ENCODE results near the gene CREB3L1.

The CREB3L1 gene, protein sequence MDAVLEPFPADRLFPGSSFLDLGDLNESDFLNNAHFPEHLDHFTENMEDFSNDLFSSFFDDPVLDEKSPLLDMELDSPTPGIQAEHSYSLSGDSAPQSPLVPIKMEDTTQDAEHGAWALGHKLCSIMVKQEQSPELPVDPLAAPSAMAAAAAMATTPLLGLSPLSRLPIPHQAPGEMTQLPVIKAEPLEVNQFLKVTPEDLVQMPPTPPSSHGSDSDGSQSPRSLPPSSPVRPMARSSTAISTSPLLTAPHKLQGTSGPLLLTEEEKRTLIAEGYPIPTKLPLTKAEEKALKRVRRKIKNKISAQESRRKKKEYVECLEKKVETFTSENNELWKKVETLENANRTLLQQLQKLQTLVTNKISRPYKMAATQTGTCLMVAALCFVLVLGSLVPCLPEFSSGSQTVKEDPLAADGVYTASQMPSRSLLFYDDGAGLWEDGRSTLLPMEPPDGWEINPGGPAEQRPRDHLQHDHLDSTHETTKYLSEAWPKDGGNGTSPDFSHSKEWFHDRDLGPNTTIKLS

GRCh38 chr11:46277622-46278386 is at the start of gene CREB3L1:
Gene CREB3L1, plus strand, starts transcription at chr11:46277662. Its CDS starts 450 bp downstream, at chr11:46278112.
- DNase-seq: no peak

DNA sequence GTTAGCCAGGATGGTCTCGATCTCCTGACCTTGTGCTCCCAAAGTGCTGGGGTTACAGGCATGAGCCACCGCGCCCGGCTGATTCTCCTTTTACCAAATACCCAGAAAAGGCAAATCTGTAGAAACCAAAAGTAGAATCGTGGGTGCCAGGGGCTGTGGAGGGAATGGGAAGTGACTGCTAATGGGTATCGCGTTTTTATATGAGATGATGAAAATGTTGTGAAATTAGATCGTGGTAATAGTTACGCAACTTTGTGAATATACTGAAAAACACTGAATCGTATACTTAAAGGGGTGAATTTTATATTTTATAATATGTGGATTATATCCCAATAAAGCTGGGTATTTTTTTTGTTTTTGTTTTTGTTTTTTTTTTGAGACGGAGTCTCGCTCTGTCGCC is 48.2 kb upstream of the CREB3L1 start:
- DNase-seq: no peak

- DNase-seq: no peak
These were observed 43.2 kb upstream of the CREB3L1 start for GRCh38 chr11:46234311-46234710.

DNA sequence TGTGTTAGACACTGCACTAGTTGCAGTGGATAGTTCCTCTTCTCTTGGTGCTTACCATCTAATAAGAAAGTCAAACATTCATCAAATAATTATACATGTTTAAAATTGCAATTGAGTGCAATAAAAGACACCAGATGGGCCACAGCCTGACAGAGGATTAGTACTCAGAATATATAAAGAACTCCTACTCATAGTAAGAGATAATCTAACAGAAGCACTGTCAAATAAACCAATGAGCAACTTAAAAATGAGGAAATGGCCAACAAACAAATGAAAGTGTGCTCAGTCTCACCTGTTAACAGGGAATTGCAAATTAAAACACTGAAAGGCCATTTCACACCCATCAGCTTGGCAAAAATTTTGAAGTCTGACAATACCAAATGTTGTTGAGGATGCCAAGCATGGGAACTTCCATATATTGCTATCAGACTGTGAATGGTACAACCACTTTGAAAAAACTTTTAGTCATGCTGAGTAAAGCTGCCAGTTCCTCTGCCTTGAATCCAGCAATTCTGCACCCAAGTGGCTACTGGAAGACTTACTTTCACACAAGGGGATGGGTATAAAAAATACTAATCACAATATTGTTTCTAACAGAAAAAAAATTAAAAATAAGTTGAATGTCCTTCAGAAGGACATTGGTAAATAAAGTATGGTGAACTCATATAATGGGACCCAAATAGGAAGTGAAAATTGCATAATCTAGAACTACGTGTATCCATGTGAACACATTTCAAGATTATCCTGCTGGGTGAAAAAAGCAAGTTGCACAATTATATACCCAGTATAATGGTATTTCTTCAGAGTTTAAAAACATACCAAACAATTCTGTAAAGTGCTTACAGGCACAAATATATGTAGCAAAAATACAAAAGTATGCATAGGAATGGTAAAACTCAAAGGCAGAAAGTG is 41.4 kb upstream of the CREB3L1 start:
- DNase-seq: no peak

- no peak for DNase-seq
These were observed 40.6 kb upstream of the CREB3L1 start for GRCh38 chr11:46236918-46237247.

DNA sequence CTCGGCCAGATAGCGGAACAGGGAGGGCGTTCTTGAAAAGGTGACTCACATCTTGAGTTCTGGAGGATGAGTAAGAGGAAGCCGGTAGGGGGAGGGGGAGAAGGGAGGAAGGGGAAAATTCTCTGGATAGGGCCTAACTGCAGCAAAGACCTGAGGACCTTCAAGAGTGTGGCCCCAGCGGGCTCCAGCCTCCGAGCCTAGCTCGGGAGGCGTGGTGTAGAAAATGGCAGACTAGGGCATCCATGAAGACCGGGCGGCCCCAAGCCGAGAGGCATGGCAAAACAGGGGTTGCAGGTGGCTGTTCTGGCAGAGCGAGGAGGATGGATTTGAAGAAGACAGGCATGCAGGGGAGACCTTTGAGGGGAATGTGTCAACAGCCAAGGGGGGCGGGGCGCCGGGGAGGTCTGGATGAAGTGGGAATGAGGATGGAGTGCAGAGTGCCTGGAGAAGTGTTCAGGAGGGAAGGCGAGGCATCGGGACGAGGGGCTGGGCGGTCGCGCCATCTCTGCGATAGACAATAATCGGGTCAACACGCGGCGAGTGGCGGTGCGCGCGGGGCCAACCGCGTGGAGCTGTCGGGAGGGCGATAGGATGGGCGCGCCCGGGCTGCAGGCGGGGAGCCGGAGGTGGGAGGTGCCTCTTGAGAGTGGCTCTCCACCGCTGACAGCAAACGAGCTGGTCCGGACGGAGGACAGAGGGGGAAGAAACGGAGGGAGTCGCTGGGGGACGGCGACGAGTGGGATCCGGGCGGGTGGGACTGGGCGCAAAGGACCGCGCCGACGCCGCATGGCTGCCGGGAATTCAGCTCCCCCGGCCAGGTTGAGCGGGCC is 40.0 kb upstream of the CREB3L1 start:
- DNase-seq: peak; percentile 66

DNA sequence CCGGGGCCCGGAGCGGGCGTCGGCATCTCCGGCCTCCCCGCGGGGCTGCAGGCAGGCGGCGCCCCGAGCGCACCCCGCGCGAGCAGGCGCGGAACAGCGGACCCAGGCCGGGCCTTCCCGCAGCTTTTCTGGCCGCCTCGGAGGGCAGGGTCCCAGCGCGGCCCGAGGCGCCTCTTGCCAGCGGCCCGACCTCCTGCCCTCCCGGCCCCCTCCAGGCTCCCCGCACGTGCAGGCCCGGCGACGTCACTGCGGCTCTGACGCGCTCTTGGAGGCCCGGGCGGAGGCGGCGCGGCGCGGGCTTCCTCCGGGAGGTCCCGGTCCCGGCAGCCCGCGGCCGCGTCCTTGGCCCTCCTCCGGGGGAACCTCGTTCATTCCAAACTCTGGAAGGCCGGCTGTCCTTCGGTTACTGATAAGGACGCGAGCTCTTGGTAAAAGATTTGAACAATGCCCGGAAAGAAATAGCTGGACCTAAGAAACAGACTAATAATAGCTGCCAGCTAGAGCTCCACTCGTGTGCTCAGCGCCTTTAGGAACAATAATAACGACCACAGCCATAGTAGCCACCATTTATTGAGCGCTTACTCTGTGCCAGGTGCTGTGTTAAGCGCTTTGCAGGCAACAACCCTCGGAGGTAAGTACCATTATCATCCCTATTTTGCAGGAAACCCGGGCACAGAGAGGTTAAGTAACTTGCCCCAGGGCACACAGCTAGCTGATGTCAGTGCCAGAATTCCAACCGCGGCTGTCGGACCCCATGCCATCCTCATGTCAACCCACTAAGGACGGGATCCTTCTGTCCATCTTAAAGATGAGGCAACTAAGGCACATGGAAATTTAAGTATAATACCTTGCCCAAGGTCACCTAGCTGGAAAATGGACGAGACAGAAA is 39.1 kb upstream of the CREB3L1 start:
- peak; percentile 31 for DNase-seq

- DNase-seq: peak; percentile 59
These were observed 38.3 kb upstream of the CREB3L1 start for GRCh38 chr11:46238967-46239800.

- DNase-seq: no peak
These were observed 37.7 kb upstream of the CREB3L1 start for GRCh38 chr11:46239801-46240061.

GRCh38 chr11:46240371-46240770 is 37.1 kb upstream of the CREB3L1 start:
- no peak for DNase-seq

- DNase-seq: no peak
These were observed 36.6 kb upstream of the CREB3L1 start for GRCh38 chr11:46240861-46241260.

GRCh38 chr11:46242041-46242951 is 35.2 kb upstream of the CREB3L1 start:
- DNase-seq: no peak

DNA sequence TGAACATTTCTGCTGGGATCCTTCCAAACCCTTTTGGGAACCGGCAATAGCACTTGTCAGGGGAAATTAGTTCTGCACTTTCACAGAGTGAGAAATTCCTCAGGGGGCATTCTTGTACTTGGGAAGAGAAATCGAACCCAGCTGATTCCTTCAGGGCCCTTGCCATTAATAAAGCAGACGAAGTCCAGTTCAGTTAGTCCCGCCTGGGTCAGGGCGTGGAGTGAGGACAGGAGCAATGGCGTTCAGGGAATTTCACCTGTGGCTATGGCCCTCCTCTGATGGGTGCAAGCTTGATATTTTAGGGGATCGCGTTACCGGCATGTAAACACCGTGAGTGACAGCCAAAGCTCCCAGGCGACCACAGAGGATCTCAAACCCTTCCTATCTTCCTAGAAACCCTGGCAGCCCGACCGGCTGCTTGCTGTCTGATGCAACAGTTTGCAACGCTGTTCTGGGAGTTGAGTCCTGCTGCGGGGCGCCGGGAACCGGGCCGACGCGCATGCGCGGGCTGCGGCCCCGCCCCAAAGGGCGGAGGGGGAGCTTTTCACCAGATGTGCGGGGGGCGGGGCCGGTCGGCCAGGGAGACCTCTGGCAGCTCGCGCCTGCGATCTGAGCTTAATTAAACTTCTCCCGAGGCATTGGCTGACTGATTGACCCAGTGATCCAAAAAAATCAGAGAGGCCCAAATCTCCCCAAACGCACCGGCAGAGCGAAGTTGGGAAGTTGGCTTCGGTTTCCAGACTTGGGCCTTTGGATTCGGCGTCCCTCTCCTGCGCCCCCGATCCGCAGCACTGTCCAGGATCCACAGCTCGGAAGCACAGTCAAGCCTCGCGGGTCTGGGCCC is 34.3 kb upstream of the CREB3L1 start:
- DNase-seq: peak; percentile 67

DNA sequence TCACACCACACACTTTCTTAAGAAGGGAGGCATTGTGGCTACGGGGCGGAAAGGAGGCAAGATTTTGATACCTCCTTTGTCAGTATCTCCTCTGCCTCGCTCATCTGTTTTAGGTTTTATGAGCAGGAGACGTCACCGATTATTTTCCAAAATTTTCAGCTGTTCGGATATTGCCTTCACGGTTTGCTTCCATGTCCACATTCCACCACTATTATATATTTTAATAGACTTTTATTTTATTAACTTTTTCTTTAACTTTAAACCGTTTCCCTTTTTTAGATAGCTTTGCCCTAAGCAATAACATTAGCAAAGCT is 33.7 kb upstream of the CREB3L1 start:
- DNase-seq: no peak

- DNase-seq: no peak
These were observed 30.9 kb upstream of the CREB3L1 start for GRCh38 chr11:46246521-46246920.

DNA sequence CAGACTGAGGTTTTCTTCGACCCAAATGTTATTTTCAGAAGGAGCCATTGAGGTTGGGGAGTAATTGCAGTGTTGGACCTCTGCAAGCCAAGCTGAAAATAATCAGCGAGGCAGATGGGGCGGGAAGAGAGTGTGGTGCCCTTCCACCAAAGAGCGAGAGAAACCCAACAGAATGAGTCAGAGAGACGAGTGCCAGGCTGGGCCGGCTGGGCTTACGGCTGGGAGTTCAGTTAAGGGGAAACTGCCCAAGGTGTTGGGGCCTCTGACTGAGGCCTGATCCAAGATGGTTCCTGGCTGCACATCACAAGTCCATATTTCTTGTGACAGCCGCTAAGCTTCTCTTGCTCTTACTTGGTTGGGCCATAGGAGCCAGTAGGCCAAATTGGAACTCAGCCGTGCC is 30.4 kb upstream of the CREB3L1 start:
- no peak for DNase-seq

GRCh38 chr11:46247659-46248058 is 29.8 kb upstream of the CREB3L1 start:
- peak; percentile 30 for DNase-seq
